ENCODE measurements around the gene AEBP2.

GRCh38 chr12:19496219-19496878, 57.1 kb downstream of the AEBP2 start:
- TF ChIP-seq POLR2A (IDR thresholded peaks at IDR 0.05; ENCODE audit: low read length) = no peak
- TF ChIP-seq GATA1 (IDR thresholded peaks at IDR 0.05; ENCODE audit: low read depth, low read length) = no peak
